Measurements from ENCODE around the gene CA10.

Gene CA10

DNA sequence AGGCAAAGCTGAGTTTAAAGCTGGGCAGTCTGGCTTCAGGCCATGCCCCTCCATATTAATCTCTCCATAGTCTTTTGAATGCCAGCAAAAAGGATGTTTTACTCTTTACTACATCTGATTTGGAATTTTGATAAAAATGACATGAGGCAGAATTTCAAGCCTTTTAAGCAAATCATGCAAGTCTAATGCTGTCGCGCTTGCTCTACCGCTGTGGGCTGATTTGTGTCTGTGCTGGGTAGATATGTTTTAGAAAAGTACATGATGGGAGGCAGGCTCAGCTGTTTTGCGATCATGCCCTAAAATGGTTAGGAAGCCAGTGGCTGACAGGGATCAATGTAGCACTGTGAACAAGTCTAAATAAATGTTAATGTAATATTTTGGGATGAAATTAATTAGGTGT, 311.9 kb downstream of the CA10 start:
- H3K4me3 ChIP-seq (ENCODE audit: low read depth, low read length), result no peak overlapping the region
- no peaks in the 10 kb centered on the region for H3K9me3 ChIP-seq (ENCODE audit: severe bottlenecking)
- no peaks in the 10 kb centered on the region for H3K36me3 ChIP-seq
- H3K27ac ChIP-seq, result no peak overlapping the region
- no peak for TF ChIP-seq CTCF (IDR thresholded peaks at IDR 0.05; ENCODE audit: low read depth, low read length)
- DNase-seq, result no peak
- no peaks in the 10 kb centered on the region for H3K27me3 ChIP-seq (ENCODE audit: insufficient read depth, low read depth, severe bottlenecking)

GRCh38 chr17:51845776-51846175, 312.7 kb downstream of the CA10 start:
- no peak for TF ChIP-seq CTCF (IDR thresholded peaks at IDR 0.05; ENCODE audit: low read depth, low read length)
- Histone ChIP-seq H3K27ac (no peak overlapping the region), H3K27me3 (ENCODE audit: insufficient read depth, low read depth, severe bottlenecking) (no peaks in the 10 kb centered on the region)

DNA sequence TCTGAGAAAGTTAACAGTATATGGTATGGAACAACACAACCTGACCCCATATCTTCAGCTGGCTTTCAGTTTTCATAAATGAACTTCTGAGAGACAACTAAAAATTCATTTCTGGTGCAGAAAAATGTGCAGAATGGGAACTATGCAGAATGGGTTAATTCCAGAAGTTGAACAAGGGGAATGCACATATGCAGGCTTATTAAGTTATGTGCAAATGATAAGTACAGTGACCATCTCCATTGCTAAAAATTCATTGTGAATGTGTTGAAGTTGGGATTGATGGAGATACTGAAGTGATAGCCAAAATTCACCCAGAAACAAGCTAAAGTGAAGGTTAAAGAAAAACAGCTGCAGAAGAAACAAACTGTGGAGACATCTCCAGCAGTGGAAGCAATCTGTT, 315.8 kb downstream of the CA10 start:
- no peak for DNase-seq
- no peaks in the 10 kb centered on the region for H3K27me3 ChIP-seq (ENCODE audit: insufficient read depth, low read depth, severe bottlenecking)
- H3K4me3 ChIP-seq (ENCODE audit: low read depth, low read length), result no peak overlapping the region
- no peaks in the 10 kb centered on the region for H3K36me3 ChIP-seq
- no peak for TF ChIP-seq CTCF (IDR thresholded peaks at IDR 0.05; ENCODE audit: low read depth, low read length)
- no peaks in the 10 kb centered on the region for H3K9me3 ChIP-seq (ENCODE audit: severe bottlenecking)
- H3K27ac ChIP-seq, result no peak overlapping the region

More at GRCh38 chr17:51845776-51846175, 312.7 kb downstream of the CA10 start:
- no peak overlapping the region for H3K4me3 ChIP-seq (ENCODE audit: low read depth, low read length)
- DNase-seq, result no peak
- H3K9me3 ChIP-seq (ENCODE audit: severe bottlenecking), result no peaks in the 10 kb centered on the region
- no peaks in the 10 kb centered on the region for H3K36me3 ChIP-seq

GRCh38 chr17:51841669-51842068, 316.8 kb downstream of the CA10 start:
- no peak overlapping the region for H3K27ac ChIP-seq
- no peaks in the 10 kb centered on the region for H3K27me3 ChIP-seq (ENCODE audit: insufficient read depth, low read depth, severe bottlenecking)
- no peak for DNase-seq
- no peaks in the 10 kb centered on the region for H3K9me3 ChIP-seq (ENCODE audit: severe bottlenecking)
- no peaks in the 10 kb centered on the region for H3K36me3 ChIP-seq
- no peak for TF ChIP-seq CTCF (IDR thresholded peaks at IDR 0.05; ENCODE audit: low read depth, low read length)
- no peak overlapping the region for H3K4me3 ChIP-seq (ENCODE audit: low read depth, low read length)

DNA sequence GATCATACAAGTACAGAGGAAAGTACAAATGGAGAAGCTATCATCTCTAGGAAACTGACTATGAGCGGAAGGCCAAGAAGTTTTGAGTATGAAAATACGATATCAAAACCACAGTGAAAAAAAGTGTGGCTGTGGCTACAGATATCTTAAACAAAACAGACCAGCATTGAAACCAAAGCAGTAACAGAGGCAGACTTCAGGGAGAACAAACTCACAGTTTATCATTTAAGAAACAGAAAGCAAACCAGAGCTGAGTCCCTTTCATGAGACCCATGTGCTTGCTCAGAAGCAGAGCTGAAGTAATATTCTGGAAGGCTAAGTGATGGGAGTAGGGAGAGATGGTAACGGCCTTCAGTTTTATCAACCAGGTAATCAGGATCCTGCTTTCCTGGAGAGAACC, 317.8 kb downstream of the CA10 start:
- no peak for TF ChIP-seq CTCF (IDR thresholded peaks at IDR 0.05; ENCODE audit: low read depth, low read length)
- Histone ChIP-seq H3K27me3 (ENCODE audit: insufficient read depth, low read depth, severe bottlenecking) (no peaks in the 10 kb centered on the region), H3K36me3 (no peaks in the 10 kb centered on the region), H3K27ac (no peak overlapping the region), H3K9me3 (ENCODE audit: severe bottlenecking) (no peaks in the 10 kb centered on the region), H3K4me3 (ENCODE audit: low read depth, low read length) (no peak overlapping the region)
- no peak for DNase-seq

DNA sequence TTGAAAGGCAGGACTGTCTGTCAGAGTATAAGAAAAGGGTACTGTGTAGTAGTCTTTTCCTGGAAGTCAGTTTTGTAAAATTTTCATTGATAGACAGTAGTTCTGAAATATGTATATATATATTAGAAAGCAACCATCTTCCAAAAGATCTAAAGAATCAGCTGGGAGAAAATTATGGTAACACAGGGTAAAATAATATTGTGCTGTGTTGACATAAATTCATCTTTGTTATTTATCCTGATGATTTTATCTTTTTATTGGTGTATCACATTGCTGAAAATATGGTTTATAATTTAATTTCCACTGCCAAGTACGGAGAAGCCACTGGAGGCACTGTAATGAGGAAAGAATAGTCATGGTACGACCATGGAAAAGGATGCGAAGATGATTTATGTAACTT, 324.9 kb downstream of the CA10 start:
- no peaks in the 10 kb centered on the region for H3K27me3 ChIP-seq (ENCODE audit: insufficient read depth, low read depth, severe bottlenecking)
- no peaks in the 10 kb centered on the region for H3K36me3 ChIP-seq
- no peak for DNase-seq
- no peaks in the 10 kb centered on the region for H3K9me3 ChIP-seq (ENCODE audit: severe bottlenecking)
- H3K27ac ChIP-seq, result no peak overlapping the region
- no peak overlapping the region for H3K4me3 ChIP-seq (ENCODE audit: low read depth, low read length)
- TF ChIP-seq CTCF (IDR thresholded peaks at IDR 0.05; ENCODE audit: low read depth, low read length), result no peak

Data from WERI-Rb-1 (cell line).